HepG2 (cell line): ENCODE results near the gene SRP14. TPM values are rescaled to one million over a fixed set of nuclear protein-coding genes. Genes with fewer than 3 reads are reported as not detected.

ENCODE experiments used
- DNMT3B ChIP-seq: conservative IDR thresholded peaks from 2 replicates; pipeline ENCODE4 v1.6.1; 2016; ENCODE audit warnings: missing biosample characterization, control low read depth
- ELF3 ChIP-seq: IDR thresholded peaks from 2 replicates; pipeline ENCODE4 v1.6.1; 2016; ENCODE audit warnings: missing genetic modification reagents, missing compliant biosample characterization
- ETV5 ChIP-seq: IDR thresholded peaks from 2 replicates; pipeline ENCODE4 v1.6.1; 2018; ENCODE audit warnings: missing biosample characterization, missing genetic modification reagents, inconsistent platforms, borderline replicate concordance
- HOXA9 ChIP-seq: sonication (generic); formaldehyde crosslinking; IDR thresholded peaks from 2 replicates; pipeline ENCODE4 v1.8.1; 2022; ENCODE audit warnings: missing genetic modification reagents, mild to moderate bottlenecking, moderate library complexity, borderline replicate concordance
- KDM3A ChIP-seq: IDR thresholded peaks from 2 replicates; pipeline ENCODE4 v1.6.1; 2018; ENCODE audit warnings: low read depth, missing compliant biosample characterization
- PATZ1 ChIP-seq: sonication (generic); formaldehyde crosslinking; IDR thresholded peaks from 2 replicates; pipeline ENCODE4 v1.4.0; 2020; ENCODE audit warnings: missing genetic modification reagents
- PAXIP1 ChIP-seq: sonication (generic); formaldehyde crosslinking; conservative IDR thresholded peaks from 2 replicates; pipeline ENCODE4 v1.4.0; 2020; ENCODE audit warnings: mild to moderate bottlenecking, missing genetic modification reagents, moderate library complexity
- POLR2A ChIP-seq, 2 experiments: IDR thresholded peaks; 2 replicates each; pipeline ENCODE4 v1.6.1; 2011; ENCODE audit warnings: low read depth in 2 of 2, low read length in 2 of 2, mild to moderate bottlenecking in 1 of 2, moderate library complexity in 1 of 2; ENCODE audit not compliant: insufficient read depth in 1 of 2
- SNAI1 ChIP-seq: sonication (generic); formaldehyde crosslinking; IDR thresholded peaks from 2 replicates; pipeline ENCODE4 v1.5.0; 2020; ENCODE audit warnings: mild to moderate bottlenecking, missing genetic modification reagents, borderline replicate concordance
- USF2 ChIP-seq, 2 experiments: sonication (generic) in 1 of 2; formaldehyde crosslinking in 1 of 2; IDR thresholded peaks; 2 replicates each; pipeline versions ENCODE4 v1.5.1 to v1.6.1; 2011 to 2020; ENCODE audit warnings: borderline replicate concordance in 1 of 2, low read depth in 1 of 2, low read length in 1 of 2, mild to moderate bottlenecking in 1 of 2, missing genetic modification reagents in 1 of 2, moderate library complexity in 1 of 2
- ZNF432 ChIP-seq: sonication (generic); formaldehyde crosslinking; IDR thresholded peaks from 2 replicates; pipeline ENCODE4 v1.5.0; 2020; ENCODE audit warnings: missing genetic modification reagents, mild to moderate bottlenecking, borderline replicate concordance
- ZNF614 ChIP-seq: IDR thresholded peaks from 2 replicates; pipeline ENCODE4 v1.6.1; 2018; ENCODE audit warnings: missing biosample characterization, missing genetic modification reagents, inconsistent platforms, borderline replicate concordance
- ZNF691 ChIP-seq: sonication (generic); formaldehyde crosslinking; IDR thresholded peaks from 2 replicates; pipeline ENCODE4 v1.4.0; 2020; ENCODE audit warnings: missing genetic modification reagents, low read depth, mild to moderate bottlenecking, borderline replicate concordance
- ZNF781 ChIP-seq: sonication (generic); formaldehyde crosslinking; IDR thresholded peaks from 2 replicates; pipeline ENCODE4 v1.5.1; 2020; ENCODE audit warnings: borderline replicate concordance, mild to moderate bottlenecking, missing genetic modification reagents; ENCODE audit errors: not compliant biosample characterization
- polyA plus RNA-seq, 8 experiments: library from polyadenylated mRNA; depleted of rRNA in 3 of 8; stranded (reverse) in 7 of 8; unstranded in 1 of 8; fragments of >200 nt; fragmentation: Illumina TruSeq in 4 of 8; extraction: Trizol in 4 of 8; gene quantifications; 2 replicates each; pipeline versions ENCODE4 v1.2.1 to v1.2.3, GENCODE V29; 2011 to 2016; ENCODE audit warnings: low read depth in 4 of 8, missing spikeins in 1 of 8, mixed read lengths in 1 of 8; ENCODE audit not compliant: insufficient read depth in 1 of 8
- total RNA-seq, 5 experiments: library from RNA; depleted of rRNA; stranded (reverse); fragments of >200 nt; fragmentation: Illumina TruSeq; extraction: Trizol; gene quantifications; 2 replicates each; pipeline ENCODE4 v1.2.3, GENCODE V29; 2016; ENCODE audit warnings: low read depth in 1 of 5
- TF ChIP-seq, protein P1 (sequence below): sonication (generic); formaldehyde crosslinking; IDR thresholded peaks from 2 replicates; pipeline ENCODE4 v1.4.0; 2020; ENCODE audit warnings: missing genetic modification reagents

The SRP14 gene
- total and polyA plus RNA-seq, 2 of the 13 experiments (the other 11 are each of a cell fraction or from before 2014, with no cell fraction given) = 208 to 356 TPM

- TF ChIP-seq, protein P1, sequence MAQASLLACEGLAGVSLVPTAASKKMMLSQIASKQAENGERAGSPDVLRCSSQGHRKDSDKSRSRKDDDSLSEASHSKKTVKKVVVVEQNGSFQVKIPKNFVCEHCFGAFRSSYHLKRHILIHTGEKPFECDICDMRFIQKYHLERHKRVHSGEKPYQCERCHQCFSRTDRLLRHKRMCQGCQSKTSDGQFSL (CRISPR knock-in tag) = peak; percentile 89
- TF ChIP-seq DNMT3B (CRISPR knock-in tag) (0 out of 2 replicates have a peak, but pooled peaks have one; percentile 6), KDM3A (CRISPR knock-in tag) (no peak), ZNF614 (CRISPR knock-in tag) (no peak), ZNF432 (CRISPR knock-in tag) (no peak), PAXIP1 (peak; percentile 60; the same call in 1 of the 2 replicates), POLR2A (IDR thresholded peaks at IDR 0.05; ENCODE audit: insufficient read depth in 1 of 2, low read depth in 2 of 2, low read length in 2 of 2) (peak in 1 of 2 experiments; percentile 35; a peak in 1 of 4 replicates), USF2 (IDR thresholded peaks at IDR 0.05; ENCODE audit: low read depth, low read length) (no peak), USF2 (CRISPR knock-in tag; IDR thresholded peaks at IDR 0.05; ENCODE audit: borderline replicate concordance) (0 out of 2 replicates have a peak, but pooled peaks have one; percentile 18), HOXA9 (CRISPR knock-in tag) (no peak), ELF3 (0 out of 2 replicates have a peak, but pooled peaks have one; percentile 28), SNAI1 (CRISPR knock-in tag) (no peak), ZNF691 (CRISPR knock-in tag) (0 out of 2 replicates have a peak, but pooled peaks have one; percentile 56), PATZ1 (0 out of 2 replicates have a peak, but pooled peaks have one; percentile 35), ETV5 (0 out of 2 replicates have a peak, but pooled peaks have one; percentile 50), ZNF781 (CRISPR knock-in tag) (peak; percentile 74)
Measured at GRCh38 chr15:40003116-40003916, 35.7 kb downstream of the SRP14 start (continued).
